Ramos (cell line): ENCODE measurements around the gene SYNCRIP.
"Not testable (repeated sequence)": the region's sequence is repeated elsewhere in the genome, so short reads cannot be mapped to it uniquely, and the experiment has no call there.

Experiments used
- in situ Hi-C: fragments of 300-500 bp; cut with MboI; formaldehyde crosslinking; loops from one replicate; pipeline ENCODE4 v1.14.3; 2022; ENCODE audit warnings: low sequenced_read_pairs; ENCODE audit not compliant: unreplicated experiment

The SYNCRIP gene

GRCh38 chr6:85602100-85602499 lies 40.6 kb downstream of the SYNCRIP start:
- in situ Hi-C loops, result no loop called here

GRCh38 chr6:85600713-85601313 lies 41.9 kb downstream of the SYNCRIP start:
- in situ Hi-C loops, result no loop called here

GRCh38 chr6:85594197-85594930 lies 48.3 kb downstream of the SYNCRIP start:
- in situ Hi-C loops, result no loop called here

- in situ Hi-C loops, result no loop called here
Observed at GRCh38 chr6:85593438-85594196, 49.1 kb downstream of the SYNCRIP start, which contains the start of gene SNX14. TSS of gene SNX14 (minus strand) at chr6:85593858. CDS start at chr6:85593718, 140 bp downstream.

GRCh38 chr6:85592033-85592432 lies 50.7 kb downstream of the SYNCRIP start:
- in situ Hi-C loops, result no loop called here

GRCh38 chr6:85591207-85591606 lies 51.5 kb downstream of the SYNCRIP start:
- in situ Hi-C loops, result no loop called here

- in situ Hi-C loops, result no loop called here
Observed at GRCh38 chr6:85585741-85586140, 56.9 kb downstream of the SYNCRIP start.

GRCh38 chr6:85582832-85583231 lies 59.9 kb downstream of the SYNCRIP start:
- in situ Hi-C loops, result not testable (repeated sequence)

GRCh38 chr6:85581572-85581971 lies 61.1 kb downstream of the SYNCRIP start:
- in situ Hi-C loops, result no loop called here

- in situ Hi-C loops, result no loop called here
Observed at GRCh38 chr6:85580878-85581267, 61.8 kb downstream of the SYNCRIP start.

- in situ Hi-C loops, result no loop called here
Observed at GRCh38 chr6:85580118-85580877, 62.4 kb downstream of the SYNCRIP start.

- in situ Hi-C loops, result no loop called here
Observed at GRCh38 chr6:85579581-85579980, 63.1 kb downstream of the SYNCRIP start.

GRCh38 chr6:85576476-85576875 lies 66.2 kb downstream of the SYNCRIP start:
- in situ Hi-C loops, result no loop called here

GRCh38 chr6:85574932-85575598 lies 67.6 kb downstream of the SYNCRIP start:
- in situ Hi-C loops, result no loop called here

GRCh38 chr6:85569323-85569722 lies 73.4 kb downstream of the SYNCRIP start:
- in situ Hi-C loops, result no loop called here

GRCh38 chr6:85568411-85568810 lies 74.3 kb downstream of the SYNCRIP start:
- in situ Hi-C loops, result no loop called here

- in situ Hi-C loops, result no loop called here
Observed at GRCh38 chr6:85565736-85566135, 77.0 kb downstream of the SYNCRIP start.

- in situ Hi-C loops, result not testable (repeated sequence)
Observed at GRCh38 chr6:85564223-85564622, 78.5 kb downstream of the SYNCRIP start.
